HG03025 (cell line): ENCODE measurements around the gene E4F1.
"Not testable (repeated sequence)": the region's sequence is repeated elsewhere in the genome, so short reads cannot be mapped to it uniquely, and the experiment has no call there.

Experiments used
- ATAC-seq: cut with Tn5 transposase; IDR thresholded peaks from one replicate; pipeline ENCODE4 v1.9.1; 2021; ENCODE audit warnings: mild to moderate bottlenecking, moderate library complexity; ENCODE audit not compliant: unreplicated experiment, low FRiP score

E4F1 gene

DNA sequence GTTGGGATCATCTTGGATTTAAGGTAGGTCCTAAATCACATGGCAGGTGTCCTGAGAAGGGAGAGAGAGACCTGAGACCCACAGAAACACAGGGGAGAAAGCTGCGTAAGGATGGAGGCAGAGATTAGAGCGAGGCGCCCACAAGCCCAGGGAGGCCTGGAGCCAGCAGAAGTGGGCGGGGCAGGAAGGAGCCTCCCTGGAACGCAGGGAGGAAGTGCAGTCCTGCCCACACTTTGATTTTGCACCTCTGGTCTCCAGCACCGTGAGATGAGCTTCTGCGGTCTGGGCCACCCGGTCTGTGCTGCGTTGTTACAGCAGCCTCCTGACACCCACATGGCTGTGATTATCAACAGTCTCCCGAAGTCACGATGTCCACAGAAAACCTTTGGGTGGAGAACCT is 19.2 kb downstream of the E4F1 start:
- ATAC-seq, result no peak

DNA sequence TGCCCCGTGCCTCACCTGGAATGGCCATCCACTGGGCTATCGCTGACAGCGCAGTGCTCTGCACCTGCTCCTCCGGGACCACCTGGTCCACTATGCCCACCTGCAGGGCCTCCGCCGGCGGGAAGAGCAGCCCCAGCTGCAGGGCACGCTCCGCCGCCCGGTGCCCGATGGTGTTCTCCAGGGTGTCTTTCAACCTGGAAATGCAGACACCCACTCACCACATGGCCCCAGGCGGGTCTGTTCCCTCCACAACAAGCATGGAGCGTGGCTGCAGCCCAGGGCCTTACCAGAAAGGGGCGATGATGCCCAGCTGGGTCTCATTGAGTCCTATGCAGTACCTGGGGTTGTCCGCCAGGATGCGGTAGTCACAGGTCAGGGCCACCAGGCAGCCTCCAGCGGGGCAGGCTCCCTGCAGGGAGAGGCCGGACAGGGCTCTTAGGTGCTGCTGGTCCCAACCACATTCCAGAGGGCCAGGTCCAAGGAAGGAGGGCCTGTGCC is 19.7 kb downstream of the E4F1 start:
- ATAC-seq, result no peak

DNA sequence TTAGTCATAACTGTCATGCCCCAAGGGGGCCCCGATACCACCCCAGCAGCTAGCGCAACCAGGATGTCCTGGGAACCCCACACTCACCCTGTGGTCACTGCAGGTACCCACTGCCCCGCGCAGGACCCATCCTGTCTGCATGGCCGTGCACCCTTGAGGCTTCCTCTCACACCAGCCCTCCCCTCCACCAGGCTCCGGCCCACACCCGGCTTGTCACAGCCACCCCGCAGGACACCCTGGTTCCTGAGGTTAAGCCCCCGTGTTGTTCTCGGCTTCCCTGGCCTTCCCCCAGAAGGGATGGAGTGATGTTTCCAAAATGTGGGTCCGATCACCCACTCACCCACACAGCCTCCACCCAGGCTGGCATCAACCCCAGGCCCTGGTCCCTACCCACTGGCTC is 20.4 kb downstream of the E4F1 start:
- no peak for ATAC-seq

DNA sequence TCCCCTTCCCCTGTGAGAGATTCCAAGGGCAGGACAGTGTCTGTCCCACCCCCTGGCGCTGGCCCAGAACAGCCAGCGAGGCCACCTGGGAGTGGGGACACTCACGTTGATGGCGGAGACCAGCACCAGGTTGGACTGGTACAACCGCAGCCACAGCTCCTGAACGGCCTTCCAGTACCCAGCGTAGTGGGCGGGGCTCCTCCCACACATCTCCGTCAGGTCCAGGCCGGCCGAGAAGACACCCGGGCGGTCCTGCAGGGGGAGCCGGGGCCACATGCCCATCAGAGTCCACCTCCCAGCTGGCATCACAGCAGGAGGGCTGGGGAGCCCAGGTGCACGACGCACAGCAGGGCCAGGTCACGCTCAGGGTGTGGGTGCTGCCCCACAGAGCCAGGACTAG is 20.9 kb downstream of the E4F1 start:
- no peak for ATAC-seq

DNA sequence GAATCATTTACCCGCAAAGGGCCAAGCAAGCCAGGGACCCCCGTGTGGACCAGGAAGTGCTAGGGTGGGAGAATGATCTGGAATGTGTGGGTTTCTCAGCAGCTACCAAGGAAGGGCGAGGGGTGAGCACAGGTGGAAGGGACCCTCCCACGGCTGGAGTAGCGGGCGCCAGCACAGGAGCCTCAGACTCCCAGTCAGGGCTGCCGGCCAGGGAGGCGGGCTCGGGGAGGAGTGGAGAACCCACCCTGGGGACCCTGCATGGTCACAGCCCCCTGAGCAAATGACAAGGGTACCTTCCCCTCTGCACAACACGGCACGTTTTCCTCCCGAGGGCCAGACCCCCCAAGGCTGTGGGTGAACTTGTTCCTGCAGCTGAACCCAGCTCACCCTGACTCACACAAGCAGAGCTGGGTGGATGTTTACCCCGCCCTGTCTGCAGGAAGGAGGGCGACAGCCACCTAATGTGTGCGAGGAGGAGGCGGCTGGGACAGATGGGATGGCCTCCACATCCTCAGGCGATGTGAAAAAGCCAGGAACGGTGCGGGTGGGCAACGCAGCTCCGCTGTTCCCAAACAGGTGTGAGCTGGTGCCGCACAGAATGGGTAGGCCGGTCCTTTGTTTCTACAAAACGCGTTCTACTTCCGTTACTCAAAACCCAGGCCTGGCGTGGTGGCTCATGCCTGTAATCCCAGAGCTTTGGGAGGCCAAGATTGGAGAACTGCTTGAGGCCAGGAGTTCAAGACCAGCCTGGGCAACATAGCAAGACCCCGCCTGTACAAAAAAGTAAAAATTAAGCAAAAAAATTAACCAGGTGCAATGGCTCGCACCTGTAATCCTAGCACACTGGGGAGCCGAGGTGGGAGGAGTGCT is 21.8 kb downstream of the E4F1 start:
- no peak for ATAC-seq

DNA sequence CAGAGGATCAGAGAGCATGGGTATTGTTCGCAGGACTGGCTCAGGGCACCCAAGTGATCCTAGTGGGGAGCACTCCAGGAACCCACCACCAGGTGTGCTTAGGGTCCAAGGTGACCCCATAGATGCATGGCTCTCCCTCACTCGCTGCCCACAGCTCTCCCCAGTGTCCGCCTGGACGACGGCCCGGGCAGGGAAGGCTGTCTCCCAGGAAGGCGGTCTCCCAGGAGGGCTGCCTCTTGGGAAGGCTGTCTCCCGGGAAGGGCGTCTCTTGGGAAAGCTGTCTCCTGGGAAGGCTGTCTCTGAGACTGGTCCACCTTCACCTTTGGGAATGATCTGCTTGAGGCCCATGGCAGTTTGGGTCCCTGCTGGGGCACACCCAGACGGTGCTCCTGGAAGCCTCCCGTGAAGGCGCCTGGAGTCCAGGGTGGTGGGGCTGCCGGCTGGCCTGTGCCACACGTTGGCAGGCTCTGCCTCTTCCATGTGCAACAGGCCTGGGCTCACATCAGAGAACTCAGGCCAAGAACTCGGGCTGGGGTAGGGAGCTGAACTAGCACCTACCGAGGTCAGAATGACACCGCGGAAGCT is 23.0 kb downstream of the E4F1 start:
- ATAC-seq, result no peak

DNA sequence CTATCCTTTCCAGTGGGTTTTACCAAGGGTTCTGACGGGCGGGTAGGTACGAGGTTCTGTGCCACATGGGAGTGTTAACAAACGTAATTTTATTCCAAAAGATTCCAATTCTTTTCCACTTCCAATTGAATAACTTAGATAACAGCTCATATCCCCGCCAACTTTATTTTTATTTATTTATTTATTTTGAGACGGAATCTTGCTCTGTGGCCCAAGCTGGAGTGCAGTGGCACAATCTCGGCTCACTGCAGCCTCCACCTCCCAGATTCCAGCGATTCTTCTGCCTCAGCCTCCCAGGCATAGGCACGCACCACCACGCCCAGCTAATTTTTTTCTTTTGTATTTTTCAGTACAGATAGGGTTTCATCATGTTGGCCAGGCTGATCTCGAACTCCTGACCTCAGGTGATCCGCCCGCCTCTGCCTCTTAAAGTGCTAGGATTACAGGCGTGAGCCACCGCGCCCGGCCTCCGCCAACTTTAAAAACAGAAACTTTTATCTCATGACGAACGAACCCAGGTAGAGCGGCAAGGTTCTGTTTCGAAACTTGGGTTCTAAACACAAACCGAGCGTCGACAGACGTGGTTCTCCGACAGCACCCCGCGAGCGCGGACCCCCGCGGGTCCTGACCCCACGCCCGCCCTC is 27.4 kb downstream of the E4F1 start:
- peak; percentile 23 for ATAC-seq

DNA sequence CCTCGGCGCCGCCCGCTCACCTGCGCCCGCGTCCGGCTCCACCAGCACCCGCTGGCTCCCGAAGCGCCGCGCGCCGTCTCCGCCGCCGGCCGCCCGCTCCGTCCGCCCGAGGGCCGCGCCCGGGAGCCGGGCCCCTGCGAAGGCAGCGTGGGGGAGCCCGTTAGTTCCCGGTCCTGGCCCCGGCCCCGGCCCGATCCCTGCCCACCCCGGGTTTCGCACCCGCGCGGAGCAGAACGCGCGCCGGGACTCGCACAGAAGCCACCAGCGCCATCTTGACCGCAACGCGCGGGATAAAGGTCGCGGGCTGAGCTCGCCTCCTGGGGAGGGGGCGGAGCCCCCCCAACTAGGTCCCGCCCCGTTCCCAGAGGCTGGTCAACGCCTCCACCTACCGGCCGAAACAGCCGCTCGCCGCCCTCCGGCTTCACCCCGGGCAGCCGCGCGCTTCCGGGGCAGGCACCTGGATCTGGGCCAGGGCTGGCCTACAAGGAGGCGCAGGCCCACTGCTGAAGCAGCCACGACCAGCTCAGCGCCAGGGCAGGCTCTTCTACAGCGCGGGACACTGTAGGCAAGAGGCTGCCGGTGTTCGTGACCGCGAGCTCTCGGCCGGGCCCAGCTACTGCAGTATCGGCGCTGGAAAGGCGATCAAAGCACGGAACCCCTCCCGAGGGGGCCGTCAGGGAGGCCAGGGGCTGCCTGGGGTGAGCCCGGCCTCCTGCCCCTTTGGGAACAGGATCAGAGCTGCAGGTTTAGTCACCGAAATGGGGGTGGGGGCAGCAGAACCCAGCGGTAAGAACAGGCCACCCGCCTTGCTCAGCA is 28.1 kb downstream of the E4F1 start, which contains the start of gene ECI1:
Gene ECI1 (minus strand): TSS at position 292 of the 816 bp plus-strand sequence. CDS start 21 bp downstream, at position 271.
- ATAC-seq, result peak; percentile 77

DNA sequence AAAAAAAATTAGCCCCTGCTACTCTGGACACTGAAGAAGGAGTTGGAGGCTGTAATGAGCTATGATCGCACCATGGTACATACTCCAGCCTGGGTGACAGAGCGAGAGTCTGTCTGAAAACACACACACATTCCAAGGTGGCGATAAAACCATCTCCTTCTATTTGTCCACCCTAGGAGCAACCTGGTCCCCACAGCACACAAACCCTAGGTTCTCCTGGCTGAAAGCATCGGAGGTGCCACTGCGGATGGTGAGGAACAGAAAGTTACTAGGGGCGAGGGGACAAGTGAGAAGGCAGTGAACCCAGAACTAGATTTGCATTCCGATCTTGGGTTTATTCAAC is 29.4 kb downstream of the E4F1 start:
- no peak for ATAC-seq

DNA sequence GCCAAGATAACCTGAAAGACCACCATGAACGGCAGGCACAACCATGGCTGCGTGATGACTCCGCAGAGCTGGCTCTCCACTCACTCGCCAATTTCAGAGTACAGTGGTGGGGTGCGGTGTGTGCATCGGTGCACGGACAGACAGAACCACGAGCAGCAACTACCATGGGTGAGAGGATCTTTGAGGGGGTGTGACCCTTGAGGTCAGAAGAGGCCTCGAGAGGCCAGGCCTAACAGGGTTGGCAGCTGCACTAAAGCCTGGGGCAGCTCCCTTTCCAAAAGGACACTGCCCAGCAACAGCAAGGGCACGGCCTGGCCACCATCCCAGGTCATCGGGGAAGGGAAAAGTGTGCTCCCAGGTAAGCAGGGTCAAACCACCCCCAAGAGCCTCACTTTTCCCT is 29.9 kb downstream of the E4F1 start:
- ATAC-seq, result no peak

DNA sequence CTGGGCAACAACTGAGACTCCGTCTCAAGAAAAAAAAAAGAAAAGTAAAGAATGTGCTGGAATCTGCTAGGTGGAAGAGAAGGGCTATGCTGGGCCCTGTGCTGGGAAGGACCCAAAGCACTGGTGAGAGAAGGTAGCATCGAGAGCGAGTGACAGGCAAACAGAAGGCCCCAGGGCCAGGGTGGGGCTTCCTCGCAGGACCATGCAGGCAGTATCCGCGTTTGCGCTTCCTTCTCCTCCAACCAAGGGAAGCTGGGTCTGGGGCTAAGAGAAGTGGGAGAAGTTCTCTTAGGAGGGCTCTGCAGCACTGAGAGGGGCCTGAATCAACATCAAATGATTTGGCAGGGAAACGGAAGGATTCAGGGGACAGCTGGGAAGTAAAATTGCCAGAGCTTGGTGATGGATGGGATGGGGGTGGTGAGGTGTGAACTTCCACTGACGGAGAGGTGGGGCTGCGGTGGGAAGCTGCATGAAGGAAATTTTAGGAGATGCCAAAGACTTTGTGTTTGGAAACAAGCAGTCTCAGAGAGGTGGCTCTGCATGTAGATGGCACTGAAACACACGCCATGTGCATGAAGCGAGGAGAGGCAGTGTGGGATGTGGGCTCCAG is 33.2 kb downstream of the E4F1 start:
- ATAC-seq, result no peak

DNA sequence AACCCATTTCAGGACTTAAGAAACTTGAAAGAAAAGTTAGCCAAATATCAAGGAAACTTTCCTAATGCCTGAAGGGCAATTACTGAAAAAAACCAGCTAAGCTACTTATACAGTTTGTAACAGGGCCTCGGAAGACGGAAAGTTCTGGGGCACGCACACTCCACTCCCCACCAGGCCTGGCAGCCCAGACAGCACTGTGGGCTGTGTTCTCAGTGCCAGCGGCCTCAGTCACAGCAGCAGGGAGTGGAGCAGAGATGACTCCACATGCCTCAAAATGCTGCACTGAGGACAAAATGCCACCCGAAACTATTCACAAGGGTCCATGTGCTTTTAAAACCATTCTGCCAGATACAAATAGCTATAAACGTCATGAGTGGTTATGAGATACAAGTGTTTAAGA is 34.3 kb downstream of the E4F1 start:
- no peak for ATAC-seq

DNA sequence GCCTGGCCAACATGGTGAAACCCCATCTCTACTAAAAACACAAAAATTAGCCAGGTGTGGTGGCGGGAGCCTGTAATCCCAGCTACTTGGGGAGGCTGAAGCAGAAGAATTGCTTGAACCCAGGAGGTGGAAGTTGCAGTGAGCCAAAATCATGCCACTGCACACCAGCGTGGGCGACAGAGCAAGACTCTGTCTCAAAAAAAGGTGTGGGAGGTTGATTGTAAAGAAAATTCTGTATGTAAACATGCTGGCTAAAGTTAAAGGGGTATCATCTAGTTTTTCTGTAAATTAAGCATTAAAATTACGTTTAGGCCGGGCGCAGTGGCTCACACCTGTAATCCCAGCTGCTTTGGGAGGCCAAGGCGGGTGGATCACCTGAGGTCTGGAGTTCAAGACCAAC is 35.1 kb downstream of the E4F1 start:
- not testable (repeated sequence) for ATAC-seq

DNA sequence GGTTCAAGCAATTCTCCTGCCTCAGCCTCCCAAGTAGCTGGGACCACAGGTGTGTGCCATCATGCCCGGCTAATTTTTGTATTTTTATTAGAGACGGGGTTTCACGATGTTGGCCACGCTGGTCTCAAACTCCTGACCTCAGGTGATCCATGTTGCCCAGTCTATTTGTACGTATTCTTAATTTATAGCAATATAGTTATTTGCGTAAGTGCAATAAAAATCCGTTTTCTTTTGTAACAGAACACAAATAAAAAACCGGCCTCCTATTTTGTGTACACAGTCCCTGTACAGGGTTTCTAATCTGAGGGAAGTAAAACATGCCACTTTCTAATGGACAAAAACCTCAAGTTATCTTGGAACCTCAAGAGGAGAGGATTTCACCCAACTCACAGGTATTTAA is 36.9 kb downstream of the E4F1 start:
- no peak for ATAC-seq

DNA sequence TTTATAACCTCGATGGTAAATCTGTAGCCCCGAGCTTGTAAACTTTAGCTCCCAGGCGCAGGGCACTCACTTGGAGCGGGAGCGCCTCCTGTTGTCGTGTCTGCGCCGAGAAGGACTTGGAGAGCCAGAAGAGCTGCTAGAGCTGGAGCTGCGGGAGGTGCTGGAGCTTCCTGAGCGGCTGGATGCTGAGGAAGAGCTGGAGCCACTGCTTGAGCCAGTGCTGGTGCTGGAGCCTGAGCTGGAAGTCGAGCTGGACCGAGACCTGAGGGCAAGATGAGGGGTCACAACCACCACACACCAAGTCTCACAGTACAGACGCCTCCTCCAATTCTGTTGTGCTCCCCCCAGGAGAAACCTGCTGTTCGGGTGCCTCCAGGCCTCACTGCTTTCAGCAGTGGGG is 39.6 kb downstream of the E4F1 start:
- not testable (repeated sequence) for ATAC-seq

DNA sequence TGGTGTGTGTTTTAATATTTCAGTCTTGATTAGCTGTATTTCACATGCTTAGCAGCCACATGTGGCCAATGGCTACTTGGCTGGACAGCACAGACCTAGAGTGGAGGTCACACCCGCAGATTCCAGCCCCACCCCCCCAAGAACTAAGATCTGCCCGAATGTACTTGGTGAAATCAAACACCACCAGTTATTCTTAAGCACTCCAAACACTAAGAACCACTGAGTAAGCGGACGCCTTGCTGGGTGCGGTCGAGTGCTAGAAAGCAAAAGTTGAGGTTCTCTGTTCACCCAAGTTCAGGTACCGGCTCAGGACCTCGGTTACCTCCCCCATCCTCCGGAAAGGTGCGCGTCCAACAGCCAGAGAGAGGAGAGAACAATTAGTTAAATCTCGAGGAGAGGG is 43.5 kb downstream of the E4F1 start:
- not testable (repeated sequence) for ATAC-seq

DNA sequence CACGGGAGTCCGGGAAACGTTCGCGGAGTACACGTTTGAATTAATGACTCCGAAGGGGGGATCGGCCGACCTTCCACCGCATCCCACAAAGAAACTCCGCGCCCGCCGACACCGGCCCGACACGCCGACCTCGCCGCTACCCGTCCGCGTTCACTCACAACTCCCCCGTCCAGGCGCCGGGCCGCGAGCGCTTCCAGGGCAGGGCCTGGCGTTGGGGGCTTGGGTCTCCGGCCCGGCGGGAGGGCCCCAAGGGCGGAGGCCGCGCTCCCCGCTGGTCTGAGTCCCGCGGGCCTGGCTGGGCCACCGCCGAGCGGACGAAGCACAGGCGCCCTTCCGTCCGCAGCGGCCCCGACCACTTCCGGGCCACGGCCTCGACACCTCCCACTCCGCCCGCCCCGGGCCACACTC is 44.1 kb downstream of the E4F1 start:
- ATAC-seq, result peak; percentile 54

DNA sequence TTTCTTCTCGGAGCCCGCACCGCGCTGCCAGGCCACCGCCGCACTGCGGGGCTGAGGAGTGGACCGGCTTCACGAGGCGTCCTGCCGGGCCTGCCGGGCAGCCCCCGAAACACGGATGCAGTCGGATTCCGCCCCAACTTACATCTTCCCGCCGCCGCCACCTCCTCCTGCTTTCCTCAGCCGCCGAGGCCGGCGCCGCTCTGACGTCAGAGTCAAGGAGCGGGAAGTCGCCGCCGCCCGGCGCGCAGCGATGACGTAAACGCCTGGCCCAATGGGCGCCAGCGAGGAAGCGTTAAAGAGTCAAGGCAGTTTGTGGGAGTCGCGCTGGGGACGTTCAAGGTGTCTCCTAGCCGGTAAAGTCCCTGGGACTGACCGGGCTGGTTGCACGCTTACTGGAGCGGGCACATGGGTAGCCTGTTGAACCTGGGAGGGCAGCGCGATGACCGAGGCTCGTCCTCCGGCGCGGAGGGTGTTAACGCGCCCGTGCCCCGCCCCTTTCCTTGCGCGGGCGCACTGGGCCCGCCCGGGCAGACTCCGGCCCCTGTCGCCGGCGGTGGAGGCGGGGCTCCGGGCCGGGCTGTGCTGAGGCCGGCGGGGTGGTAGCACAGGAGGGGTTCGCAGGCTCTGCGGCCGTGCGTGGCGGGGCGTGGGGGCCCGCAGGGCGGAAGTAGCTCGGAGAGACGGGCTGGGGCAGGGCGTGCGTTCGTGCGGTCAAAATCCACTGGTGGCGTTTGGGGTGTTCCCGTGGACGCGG is 44.7 kb downstream of the E4F1 start, which contains the start of gene RNPS1:
Gene RNPS1 (minus strand): TSS at position 214 of the 754 bp plus-strand sequence. CDS start 3,483 bp downstream, outside the sequence.
- peak; percentile 73 for ATAC-seq

DNA sequence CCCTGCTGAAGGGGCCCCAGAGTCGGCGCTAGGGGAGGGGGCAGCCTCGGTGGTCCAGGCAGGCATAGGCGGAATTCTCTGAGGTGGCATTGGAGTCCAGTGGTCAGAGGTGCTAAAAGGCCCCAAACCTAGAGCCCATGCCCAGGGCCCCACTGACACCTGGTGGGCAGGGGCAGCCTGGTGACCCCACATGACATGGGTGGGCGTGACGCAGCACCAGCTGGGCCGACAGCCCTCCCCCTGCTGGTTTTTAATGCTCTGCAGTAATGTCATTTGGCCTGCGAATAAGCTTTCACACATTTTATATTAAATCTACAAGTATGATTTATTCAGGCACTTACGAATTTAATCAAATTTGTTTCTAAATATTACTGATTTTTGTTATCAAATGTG is 46.7 kb downstream of the E4F1 start:
- ATAC-seq, result no peak
